RWPE1 (cell line): ENCODE data around the gene GALNT6.
"Not testable (repeated sequence)": the region's sequence is repeated elsewhere in the genome, so short reads cannot be mapped to it uniquely, and the experiment has no call there.

ENCODE experiments used
- CTCF ChIA-PET: fragments of 350-600 bp; sonication (Branson Sonifier 250); formaldehyde crosslinking; extraction: SDS; loops from one replicate; lab custom pipeline; 2021; lab: Yijun Ruan, JAX
- POLR2A ChIA-PET: fragments of 400-600 bp; formaldehyde crosslinking; extraction: SDS; loops from one replicate; lab custom pipeline; 2020; ENCODE audit warnings: antibody characterized with exemption; ENCODE audit not compliant: low non-redundant PET; lab: Yijun Ruan, JAX
- DNase-seq: peaks from one replicate; pipeline ENCODE4 v3.0.0; 2012; ENCODE audit warnings: low spot score
- H3K27ac ChIP-seq: fragments of 450-650 bp; 2 replicates; pipeline ENCODE4 v1.5.1; 2017
- CTCF ChIP-seq: fragments of 450-650 bp; conservative IDR thresholded peaks from 2 replicates; pipeline ENCODE4 v1.5.1; 2017; ENCODE audit warnings: low read depth, mild to moderate bottlenecking

The GALNT6 gene

GRCh38 chr12:51320695-51321320 is 70.4 kb downstream of the GALNT6 start:
- no peak for DNase-seq
- CTCF ChIA-PET: interaction anchor here (0.7 kb wide), 1 partner anchor 10 kb away, joined by 3 read pairs; no protein-coding TSS in a partner anchor

GRCh38 chr12:51320311-51320694 is 70.9 kb downstream of the GALNT6 start:
- ChIA-PET CTCF (interaction anchor here (0.7 kb wide), 1 partner anchor 10 kb away, joined by 3 read pairs; no protein-coding TSS in a partner anchor), POLR2A (no interaction called here)
- no peak for TF ChIP-seq CTCF
- DNase-seq: no peak
- H3K27ac ChIP-seq: no peak overlapping the region

More at GRCh38 chr12:51320695-51321320, 70.4 kb downstream of the GALNT6 start:
- POLR2A ChIA-PET: no interaction called here
- no peak overlapping the region for H3K27ac ChIP-seq
- TF ChIP-seq CTCF: no peak

DNA sequence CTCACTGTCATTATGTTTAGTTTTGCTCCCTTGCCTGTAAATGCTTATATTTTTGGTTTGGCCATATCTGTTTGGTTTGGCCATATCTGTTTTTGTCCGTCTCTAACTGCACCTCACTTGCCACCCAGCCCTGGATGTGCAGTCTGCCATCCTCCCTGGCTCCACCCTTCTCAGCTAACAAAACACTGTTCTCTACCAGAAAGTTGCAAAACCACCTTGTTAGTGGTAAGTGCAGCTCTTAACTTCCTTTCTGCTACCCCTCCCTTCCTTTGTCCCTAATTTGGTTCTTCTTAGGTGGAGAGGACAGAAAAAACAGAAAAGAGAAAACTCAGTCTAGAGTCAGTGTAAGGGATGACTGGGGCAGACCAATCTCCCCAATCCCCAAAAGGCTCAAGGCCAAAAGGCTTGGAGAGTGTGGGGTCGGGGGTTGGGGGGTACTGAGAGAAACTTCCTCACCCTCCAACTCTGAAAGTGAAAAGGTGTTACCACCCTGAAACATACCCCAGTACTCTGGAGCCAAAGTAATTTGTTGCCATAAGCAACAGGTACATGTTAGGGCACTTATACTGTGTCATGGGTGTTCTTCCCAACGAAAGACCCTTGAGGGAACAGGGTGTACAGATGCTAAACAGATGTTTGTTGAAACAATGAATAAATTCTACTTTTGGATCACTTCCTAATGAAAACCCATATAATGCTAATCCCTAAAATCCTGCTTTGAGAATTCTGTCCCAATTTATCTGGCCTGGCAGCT is 72.2 kb downstream of the GALNT6 start:
- H3K27ac ChIP-seq: no peak overlapping the region
- CTCF ChIA-PET: no interaction called here
- DNase-seq: no peak
- POLR2A ChIA-PET: no interaction called here
- no peak for TF ChIP-seq CTCF

DNA sequence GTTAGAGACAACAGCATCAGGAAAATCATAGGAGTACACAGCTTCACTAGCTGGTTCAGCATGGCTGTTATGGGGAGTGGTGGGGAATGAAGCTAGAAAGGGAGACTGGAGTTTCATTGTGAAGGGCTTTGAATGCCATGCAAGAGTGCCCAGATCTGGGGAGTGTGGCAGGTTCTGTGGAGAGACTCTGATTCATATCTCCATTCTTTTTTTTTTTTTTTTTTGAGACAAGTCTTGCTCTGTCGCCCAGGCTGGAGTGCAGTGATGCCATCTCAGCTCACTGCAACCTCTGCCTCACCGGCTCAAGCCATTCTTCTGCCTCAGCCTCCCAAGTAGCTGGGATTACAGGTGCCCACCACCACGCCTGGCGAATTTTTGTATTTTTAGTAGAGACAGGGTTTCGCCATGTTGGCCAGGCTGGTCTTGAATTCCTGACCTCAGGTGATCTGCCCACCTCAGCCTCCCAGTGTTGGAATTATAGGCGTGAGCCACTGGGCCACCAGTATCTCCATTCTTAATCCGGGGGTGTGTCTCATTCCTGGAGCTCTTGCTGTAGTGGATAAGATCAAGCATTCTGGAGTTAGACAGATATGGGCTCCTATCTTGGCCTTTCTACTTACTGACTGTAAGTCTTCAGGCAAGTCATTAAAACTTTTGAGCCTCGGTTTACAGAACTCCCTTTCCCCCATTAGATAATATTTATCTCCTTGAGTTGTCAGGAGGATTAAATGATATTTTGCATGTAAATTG is 73.0 kb downstream of the GALNT6 start:
- CTCF ChIA-PET, H3K27ac ChIP-seq: not testable (repeated sequence)

DNA sequence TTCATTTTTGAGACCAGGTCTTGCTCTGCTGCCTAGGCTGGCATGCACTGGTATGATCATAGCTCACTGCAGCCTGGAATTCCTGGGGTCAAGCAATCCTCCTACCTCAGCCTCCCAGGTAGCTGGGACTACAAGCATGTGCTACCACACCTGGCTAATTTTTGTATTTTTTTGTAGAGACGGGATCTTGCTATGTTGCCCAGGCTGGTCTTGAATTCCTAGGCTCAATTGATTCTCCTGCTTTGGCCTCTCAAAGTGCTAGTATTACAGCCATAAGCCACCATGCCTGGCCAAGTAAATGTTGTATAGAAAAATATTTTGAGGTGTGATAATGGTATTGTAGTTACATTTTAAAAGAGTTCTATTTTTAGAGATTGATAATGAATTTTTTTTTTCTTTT is 79.8 kb downstream of the GALNT6 start:
- no peak overlapping the region for H3K27ac ChIP-seq
- TF ChIP-seq CTCF: no peak
- POLR2A ChIA-PET: interaction anchor here (0.7 kb wide), 1 partner anchor 647 kb away, joined by 4 read pairs; no protein-coding TSS in a partner anchor
- CTCF ChIA-PET: no interaction called here
- DNase-seq: no peak

More for the DNA sequence above, 73.0 kb downstream of the GALNT6 start:
- DNase-seq, POLR2A ChIA-PET: not testable (repeated sequence)

- no peak for TF ChIP-seq CTCF
- no peak overlapping the region for H3K27ac ChIP-seq
- DNase-seq: peak; percentile 81
- CTCF ChIA-PET: interaction anchor here (0.6 to 0.7 kb wide), 2 partner anchors 12 to 33 kb away, joined by 3 read pairs; no protein-coding TSS in a partner anchor
- POLR2A ChIA-PET: no interaction called here
Measured at GRCh38 chr12:51307655-51308593, 83.3 kb downstream of the GALNT6 start.
